Karpas-422 (cell line): ENCODE results near the gene FAM186B. TPM values are rescaled to one million over a fixed set of nuclear protein-coding genes. Genes with fewer than 3 reads are reported as not detected.
"Not testable (repeated sequence)": the region's sequence is repeated elsewhere in the genome, so short reads cannot be mapped to it uniquely, and the experiment has no call there.

Experiments
- DNase-seq: peaks from one replicate; pipeline ENCODE4 v3.0.0-alpha.2; 2015
- H2AFZ ChIP-seq: fragments of 200-600 bp; sonication (generic); 2 replicates; pipeline ENCODE4 v1.6.1; 2014; ENCODE audit warnings: antibody characterized with exemption, low read length, mixed read lengths
- H3K27ac ChIP-seq: fragments of 200-600 bp; sonication (generic); 2 replicates; pipeline ENCODE4 v1.5.1; 2014; ENCODE audit warnings: mild to moderate bottlenecking, low read length, moderate library complexity
- H3K27me3 ChIP-seq: fragments of 200-600 bp; sonication (generic); 2 replicates; pipeline ENCODE4 v1.6.1; 2014; ENCODE audit warnings: low read length, mixed read lengths
- H3K36me3 ChIP-seq: fragments of 200-600 bp; sonication (generic); 2 replicates; pipeline ENCODE4 v1.6.1; 2014; ENCODE audit warnings: low read length, mixed read lengths; ENCODE audit not compliant: insufficient read depth
- H3K4me1 ChIP-seq: fragments of 200-600 bp; sonication (generic); 2 replicates; pipeline ENCODE4 v1.6.1; 2014; ENCODE audit warnings: mild to moderate bottlenecking, low read length, mixed read lengths
- H3K4me2 ChIP-seq: fragments of 200-600 bp; sonication (generic); 2 replicates; pipeline ENCODE4 v1.6.1; 2014; ENCODE audit warnings: low read length, low read depth, mild to moderate bottlenecking; ENCODE audit not compliant: poor library complexity, severe bottlenecking
- H3K4me3 ChIP-seq: fragments of 200-600 bp; sonication (generic); 2 replicates; pipeline ENCODE4 v1.5.1; 2014; ENCODE audit warnings: mild to moderate bottlenecking, antibody characterized with exemption, low read length, mixed read lengths
- H3K79me2 ChIP-seq: fragments of 200-600 bp; sonication (generic); 2 replicates; pipeline ENCODE4 v1.6.1; 2014; ENCODE audit warnings: mild to moderate bottlenecking, low read length, mixed read lengths
- H3K9ac ChIP-seq: fragments of 200-600 bp; sonication (generic); 2 replicates; pipeline ENCODE4 v1.6.0; 2014; ENCODE audit warnings: low read length
- H3K9me2 ChIP-seq: fragments of 200-600 bp; sonication (generic), shearing (Covaris generic); replicated peaks from 2 replicates; pipeline ENCODE4 v1.6.0; 2014; ENCODE audit warnings: mild to moderate bottlenecking, low read length, moderate library complexity; ENCODE audit not compliant: insufficient read depth
- H3K9me3 ChIP-seq: fragments of 300-700, 200-600 bp; sonication (generic); 2 replicates; pipeline ENCODE4 v1.6.1; 2014; ENCODE audit warnings: low read length, mixed read lengths
- H4K20me1 ChIP-seq: fragments of 200-600 bp; sonication (generic); 2 replicates; pipeline ENCODE4 v1.6.1; 2014; ENCODE audit warnings: mild to moderate bottlenecking, antibody characterized with exemption, low read length, low read depth; ENCODE audit not compliant: insufficient read depth
- total RNA-seq: library from RNA; depleted of rRNA; stranded (reverse); fragments of >200 nt; shearing (Covaris generic); gene quantifications from 2 replicates; pipeline ENCODE4 v1.2.3, GENCODE V29; 2014; ENCODE audit warnings: low replicate concordance; rRNA removed

FAM186B gene, protein sequence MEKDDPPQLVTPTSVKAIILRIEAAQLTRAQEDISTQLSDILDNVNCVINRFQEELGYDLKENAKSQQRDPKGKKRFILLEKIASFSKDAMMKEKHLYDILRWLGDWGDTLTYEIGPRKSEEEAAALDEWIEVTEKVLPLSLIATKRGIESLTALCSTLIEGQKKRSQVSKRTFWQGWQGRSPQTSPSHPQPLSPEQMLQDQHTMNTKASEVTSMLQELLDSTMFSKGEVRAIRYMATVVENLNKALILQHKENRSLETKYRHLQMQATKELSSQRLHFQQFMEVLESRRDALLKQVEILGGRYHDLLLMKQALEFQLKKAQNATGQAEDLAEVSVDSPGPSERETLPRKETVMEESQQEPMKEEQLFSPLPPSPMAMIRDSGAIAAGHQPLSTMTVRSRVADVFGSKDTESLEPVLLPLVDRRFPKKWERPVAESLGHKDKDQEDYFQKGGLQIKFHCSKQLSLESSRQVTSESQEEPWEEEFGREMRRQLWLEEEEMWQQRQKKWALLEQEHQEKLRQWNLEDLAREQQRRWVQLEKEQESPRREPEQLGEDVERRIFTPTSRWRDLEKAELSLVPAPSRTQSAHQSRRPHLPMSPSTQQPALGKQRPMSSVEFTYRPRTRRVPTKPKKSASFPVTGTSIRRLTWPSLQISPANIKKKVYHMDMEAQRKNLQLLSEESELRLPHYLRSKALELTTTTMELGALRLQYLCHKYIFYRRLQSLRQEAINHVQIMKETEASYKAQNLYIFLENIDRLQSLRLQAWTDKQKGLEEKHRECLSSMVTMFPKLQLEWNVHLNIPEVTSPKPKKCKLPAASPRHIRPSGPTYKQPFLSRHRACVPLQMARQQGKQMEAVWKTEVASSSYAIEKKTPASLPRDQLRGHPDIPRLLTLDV
- total RNA-seq, result 1.1 TPM in 1 of 2 replicates, not detected in the other

DNA sequence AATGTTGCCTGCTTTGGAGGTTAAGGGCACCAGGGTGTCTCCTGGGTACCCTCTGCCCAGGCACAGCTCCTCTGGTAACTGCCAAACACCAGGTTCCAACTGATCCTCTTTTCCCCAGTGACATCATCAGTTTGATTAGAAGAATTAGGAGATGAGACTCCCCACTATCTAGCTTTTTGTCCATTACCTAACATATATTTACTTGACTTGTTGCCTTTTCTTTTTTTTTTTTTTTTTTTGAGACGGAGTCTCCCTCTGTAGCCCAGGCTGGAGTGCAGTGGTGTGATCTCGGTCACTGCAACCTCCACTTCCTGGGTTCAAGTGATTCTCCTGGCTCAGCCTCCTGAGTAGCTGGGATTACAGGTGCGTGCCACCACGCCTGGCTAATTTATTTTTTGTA is at the start of gene FAM186B:
TSS of gene FAM186B (minus strand) at position 101 of the 400 bp plus-strand sequence. CDS start 162 bp downstream, outside the sequence.
- H3K27ac ChIP-seq, H2AFZ ChIP-seq, H4K20me1 ChIP-seq, H3K79me2 ChIP-seq, H3K9me2 ChIP-seq, H3K36me3 ChIP-seq, H3K9me3 ChIP-seq, H3K9ac ChIP-seq, DNase-seq, H3K4me2 ChIP-seq, H3K27me3 ChIP-seq, H3K4me3 ChIP-seq: not testable (repeated sequence)
- peaks cover 11% of the 10 kb centered on the region for H3K4me1 ChIP-seq

DNA sequence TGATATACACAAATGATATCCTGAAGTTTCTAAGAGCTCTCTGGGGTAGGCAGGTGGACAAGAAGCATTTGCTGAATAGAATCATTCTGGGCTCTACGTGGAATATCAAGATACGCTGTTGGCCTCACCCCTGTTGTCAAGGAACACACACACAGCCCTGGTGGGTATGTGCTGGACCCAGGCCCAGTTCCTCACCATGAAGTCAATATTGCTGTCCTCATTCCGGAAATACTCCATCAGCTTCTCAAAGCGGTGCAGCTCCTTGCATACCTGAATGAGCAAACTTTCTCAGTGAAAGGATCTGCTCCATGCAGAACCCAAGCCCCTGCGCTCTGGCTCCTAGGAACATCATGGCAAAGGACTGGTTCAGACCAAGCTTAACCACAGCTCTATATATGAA is 49.3 kb upstream of the FAM186B start:
- Histone ChIP-seq H3K4me1 (no peaks in the 10 kb centered on the region), H3K9me3 (no peaks in the 10 kb centered on the region), H2AFZ (no peak overlapping the region), H3K9ac (no peak overlapping the region), H3K36me3 (no peaks in the 10 kb centered on the region), H3K79me2 (no peaks in the 10 kb centered on the region), H4K20me1 (no peaks in the 10 kb centered on the region), H3K4me2 (no peak overlapping the region), H3K4me3 (no peak overlapping the region), H3K27ac (no peak overlapping the region), H3K27me3 (no peaks in the 10 kb centered on the region), H3K9me2 (no peaks in the 10 kb centered on the region)
- DNase-seq, result no peak

DNA sequence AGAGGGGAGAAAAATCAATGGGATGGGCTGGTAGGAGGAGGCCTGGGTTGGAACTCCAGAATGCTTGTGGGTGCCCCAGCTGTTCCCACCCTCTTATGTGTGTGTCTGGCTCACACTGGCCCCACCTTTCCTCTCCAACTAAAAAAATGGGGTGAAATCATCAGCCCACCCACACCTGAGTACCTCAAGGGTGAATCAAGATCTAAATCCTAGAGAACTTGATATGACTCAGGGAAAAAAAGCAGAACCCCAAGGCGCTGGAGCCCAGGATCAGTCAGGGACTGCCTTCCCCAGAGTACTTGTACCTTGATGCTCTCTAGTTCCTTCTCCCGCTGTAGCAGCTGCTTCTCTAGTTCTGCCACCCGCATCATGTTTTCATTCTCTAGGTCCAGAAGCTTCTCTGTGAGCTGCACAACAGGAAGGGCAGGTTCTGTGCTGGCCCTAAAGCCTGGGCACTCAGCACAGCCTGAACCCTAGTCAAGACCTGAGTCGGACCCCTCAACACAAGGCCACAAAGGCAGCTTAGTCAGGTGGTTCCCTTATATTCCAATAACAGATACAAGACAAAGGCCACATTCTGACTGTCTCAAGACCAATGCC is 47.6 kb upstream of the FAM186B start:
- Histone ChIP-seq H4K20me1 (no peaks in the 10 kb centered on the region), H3K79me2 (no peaks in the 10 kb centered on the region), H3K9me3 (no peaks in the 10 kb centered on the region), H3K4me1 (no peaks in the 10 kb centered on the region), H3K4me3 (no peak overlapping the region), H3K4me2 (no peak overlapping the region), H2AFZ (no peak overlapping the region), H3K36me3 (no peaks in the 10 kb centered on the region), H3K27ac (no peak overlapping the region), H3K27me3 (no peaks in the 10 kb centered on the region), H3K9ac (no peak overlapping the region), H3K9me2 (no peaks in the 10 kb centered on the region)
- no peak for DNase-seq

DNA sequence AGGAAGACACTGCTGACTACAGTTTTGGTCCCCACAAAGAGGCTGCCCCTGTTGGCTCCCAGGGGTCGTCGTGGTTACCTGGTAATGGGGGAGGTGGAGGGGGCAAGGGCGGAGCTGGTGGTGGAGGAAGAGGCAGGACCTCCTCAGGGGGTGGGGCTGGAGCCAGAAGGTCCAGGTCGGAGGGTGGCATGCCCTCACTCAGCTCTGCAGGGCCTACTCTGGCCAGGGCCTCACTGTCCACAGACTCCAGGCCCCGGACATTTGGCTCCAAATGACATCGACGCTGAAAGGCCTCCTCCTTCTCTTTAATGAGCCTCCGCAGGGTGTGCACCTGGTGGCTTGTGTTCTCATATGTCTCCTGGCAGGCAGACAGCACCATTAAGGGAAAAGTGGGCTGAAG is 46.4 kb upstream of the FAM186B start:
- H3K9me3 ChIP-seq, result no peaks in the 10 kb centered on the region
- H3K9ac ChIP-seq, result no peak overlapping the region
- H3K4me2 ChIP-seq, result no peak overlapping the region
- H3K27ac ChIP-seq, result no peak overlapping the region
- no peaks in the 10 kb centered on the region for H3K79me2 ChIP-seq
- no peaks in the 10 kb centered on the region for H3K27me3 ChIP-seq
- H3K36me3 ChIP-seq, result no peaks in the 10 kb centered on the region
- H2AFZ ChIP-seq, result no peak overlapping the region
- no peaks in the 10 kb centered on the region for H3K9me2 ChIP-seq
- no peaks in the 10 kb centered on the region for H4K20me1 ChIP-seq
- H3K4me3 ChIP-seq, result no peak overlapping the region
- DNase-seq, result no peak
- no peaks in the 10 kb centered on the region for H3K4me1 ChIP-seq

DNA sequence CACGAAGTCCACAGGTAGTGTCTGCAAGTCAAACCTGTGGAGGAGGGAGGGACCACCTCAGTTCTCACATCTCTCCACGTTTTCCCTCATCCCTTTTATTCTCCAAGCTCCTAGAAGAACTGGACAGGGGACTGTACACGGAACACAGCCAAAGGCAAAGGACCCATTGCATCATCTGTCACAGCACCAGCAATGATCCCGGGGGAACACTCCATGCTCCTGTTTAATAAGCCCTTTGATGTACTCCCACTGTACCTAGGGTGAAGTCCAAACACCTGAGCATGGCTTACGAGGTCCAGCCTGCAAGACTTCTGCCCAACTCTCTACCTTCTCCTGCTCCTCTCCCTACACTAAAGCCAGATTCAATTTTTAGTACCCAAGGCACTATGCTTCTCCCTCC is 44.5 kb upstream of the FAM186B start:
- Histone ChIP-seq H3K4me3 (no peak overlapping the region), H3K27ac (no peak overlapping the region), H3K4me1 (no peaks in the 10 kb centered on the region), H3K36me3 (no peaks in the 10 kb centered on the region), H3K9me3 (no peaks in the 10 kb centered on the region), H4K20me1 (no peaks in the 10 kb centered on the region), H3K27me3 (no peaks in the 10 kb centered on the region), H3K9me2 (no peaks in the 10 kb centered on the region), H3K4me2 (no peak overlapping the region), H3K9ac (no peak overlapping the region), H2AFZ (no peak overlapping the region), H3K79me2 (no peaks in the 10 kb centered on the region)
- DNase-seq, result no peak

DNA sequence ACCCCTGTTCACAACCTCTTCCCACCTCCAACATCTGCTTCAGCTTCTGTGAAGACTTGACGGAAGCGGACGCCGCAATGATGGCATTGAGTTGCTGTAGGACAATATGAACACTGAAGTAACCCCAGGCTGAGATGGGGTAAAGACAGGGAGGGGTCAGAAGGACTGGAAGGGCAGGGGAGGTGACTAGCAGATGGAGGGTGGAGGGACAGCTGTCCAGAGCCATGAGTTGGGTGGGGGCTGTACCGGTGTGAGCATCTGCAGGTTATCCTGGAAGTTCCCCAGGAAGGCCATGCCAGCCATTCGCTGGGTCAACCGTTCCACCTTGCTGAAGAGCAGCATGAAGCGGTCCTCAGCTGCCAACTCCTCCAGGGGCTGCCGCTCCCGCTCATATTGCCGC is 44.0 kb upstream of the FAM186B start:
- DNase-seq, result no peak
- Histone ChIP-seq H3K9me3 (no peaks in the 10 kb centered on the region), H3K4me2 (no peak overlapping the region), H3K9me2 (no peaks in the 10 kb centered on the region), H3K9ac (no peak overlapping the region), H3K4me1 (peaks cover 3% of the 10 kb centered on the region; the same call in 1 of the 2 replicates), H3K27ac (no peak overlapping the region), H3K27me3 (no peaks in the 10 kb centered on the region), H4K20me1 (no peaks in the 10 kb centered on the region), H3K36me3 (no peaks in the 10 kb centered on the region), H2AFZ (no peak overlapping the region), H3K79me2 (no peaks in the 10 kb centered on the region), H3K4me3 (no peak overlapping the region)

DNA sequence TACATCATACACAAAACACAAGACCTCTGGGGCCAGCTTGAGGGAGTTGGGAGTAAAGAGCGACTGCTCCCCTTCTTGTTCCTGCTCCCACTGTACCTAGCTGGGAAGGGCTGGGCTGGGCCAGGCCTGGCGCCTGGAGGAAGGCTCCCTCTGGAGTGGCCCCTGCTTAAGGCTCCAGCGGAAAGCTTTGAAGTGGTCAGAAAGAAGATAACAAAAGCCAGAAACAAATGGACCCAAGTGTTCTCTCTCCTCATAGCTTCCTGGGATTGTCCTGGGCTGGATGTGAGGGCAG is 43.2 kb upstream of the FAM186B start:
- Histone ChIP-seq H3K27ac (no peak overlapping the region), H3K9ac (no peak overlapping the region), H3K9me3 (no peaks in the 10 kb centered on the region), H3K36me3 (no peaks in the 10 kb centered on the region), H3K79me2 (no peaks in the 10 kb centered on the region), H3K4me1 (peaks cover 3% of the 10 kb centered on the region; the same call in 1 of the 2 replicates), H3K27me3 (no peaks in the 10 kb centered on the region), H3K4me2 (no peak overlapping the region), H3K4me3 (no peak overlapping the region), H2AFZ (no peak overlapping the region), H4K20me1 (no peaks in the 10 kb centered on the region), H3K9me2 (no peaks in the 10 kb centered on the region)
- DNase-seq, result no peak
